Measurements from ENCODE around the gene SLC38A1.

- TF ChIP-seq, protein P1, sequence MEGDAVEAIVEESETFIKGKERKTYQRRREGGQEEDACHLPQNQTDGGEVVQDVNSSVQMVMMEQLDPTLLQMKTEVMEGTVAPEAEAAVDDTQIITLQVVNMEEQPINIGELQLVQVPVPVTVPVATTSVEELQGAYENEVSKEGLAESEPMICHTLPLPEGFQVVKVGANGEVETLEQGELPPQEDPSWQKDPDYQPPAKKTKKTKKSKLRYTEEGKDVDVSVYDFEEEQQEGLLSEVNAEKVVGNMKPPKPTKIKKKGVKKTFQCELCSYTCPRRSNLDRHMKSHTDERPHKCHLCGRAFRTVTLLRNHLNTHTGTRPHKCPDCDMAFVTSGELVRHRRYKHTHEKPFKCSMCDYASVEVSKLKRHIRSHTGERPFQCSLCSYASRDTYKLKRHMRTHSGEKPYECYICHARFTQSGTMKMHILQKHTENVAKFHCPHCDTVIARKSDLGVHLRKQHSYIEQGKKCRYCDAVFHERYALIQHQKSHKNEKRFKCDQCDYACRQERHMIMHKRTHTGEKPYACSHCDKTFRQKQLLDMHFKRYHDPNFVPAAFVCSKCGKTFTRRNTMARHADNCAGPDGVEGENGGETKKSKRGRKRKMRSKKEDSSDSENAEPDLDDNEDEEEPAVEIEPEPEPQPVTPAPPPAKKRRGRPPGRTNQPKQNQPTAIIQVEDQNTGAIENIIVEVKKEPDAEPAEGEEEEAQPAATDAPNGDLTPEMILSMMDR (conservative IDR thresholded peaks at IDR 0.05; ENCODE audit: low read depth in 2 of 2), result no peak
- TF ChIP-seq, protein P2, sequence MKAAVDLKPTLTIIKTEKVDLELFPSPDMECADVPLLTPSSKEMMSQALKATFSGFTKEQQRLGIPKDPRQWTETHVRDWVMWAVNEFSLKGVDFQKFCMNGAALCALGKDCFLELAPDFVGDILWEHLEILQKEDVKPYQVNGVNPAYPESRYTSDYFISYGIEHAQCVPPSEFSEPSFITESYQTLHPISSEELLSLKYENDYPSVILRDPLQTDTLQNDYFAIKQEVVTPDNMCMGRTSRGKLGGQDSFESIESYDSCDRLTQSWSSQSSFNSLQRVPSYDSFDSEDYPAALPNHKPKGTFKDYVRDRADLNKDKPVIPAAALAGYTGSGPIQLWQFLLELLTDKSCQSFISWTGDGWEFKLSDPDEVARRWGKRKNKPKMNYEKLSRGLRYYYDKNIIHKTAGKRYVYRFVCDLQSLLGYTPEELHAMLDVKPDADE (IDR thresholded peaks at IDR 0.05), result no peak
- no peak for TF ChIP-seq EZH2 (IDR thresholded peaks at IDR 0.05; ENCODE audit: low read depth, unreplicated experiment)
Observed at GRCh38 chr12:46186088-46186487, 82.8 kb downstream of the SLC38A1 start.

Data from GM23338 (cell line).